GM12878 (cell line): Measurements from ENCODE around the gene IRF2BPL. TPM values are rescaled to one million over a fixed set of nuclear protein-coding genes. Genes with fewer than 3 reads are reported as not detected.

Experiments used
- ATAC-seq: fragments of 200-7000 bp; cut with Tn5 transposase; 3 replicates; pipeline ENCODE4 v1.9.1; 2020; ENCODE audit warnings: mild to moderate bottlenecking, moderate library complexity
- BruUV-seq: library from RNA; stranded (reverse); fragments of 400-500 nt; replicated peaks from 2 replicates; lab custom pipeline; 2021; lab: Mats Ljungman, UMichigan
- CTCF ChIA-PET: fragments of 300-600 bp; sonication (Branson Sonifier 250); formaldehyde crosslinking; extraction: SDS; loops from one replicate; lab custom pipeline; 2021; ENCODE audit warnings: inconsistent platforms; lab: Yijun Ruan, JAX
- POLR2A ChIA-PET: fragments of 350-600 bp; formaldehyde crosslinking; extraction: SDS; loops from one replicate; lab custom pipeline; 2021; ENCODE audit warnings: inconsistent platforms; lab: Charles Lee
- RAD21 ChIA-PET: fragments of 300-600 bp; sonication (Branson Sonifier 250); formaldehyde crosslinking; loops from one replicate; lab custom pipeline; 2023; ENCODE audit warnings: antibody characterized with exemption; ENCODE audit not compliant: unreplicated experiment; lab: Charles Lee
- SMC1A ChIA-PET: fragments of 300-600 bp; sonication (Branson Sonifier 250); formaldehyde crosslinking; loops from one replicate; lab custom pipeline; 2023; ENCODE audit not compliant: unreplicated experiment, uncharacterized antibody; lab: Charles Lee
- DNase-seq: peaks from one replicate; pipeline ENCODE4 v3.0.0-alpha.2; 2011; ENCODE audit warnings: low read depth, low spot score
- FAIRE-seq: peaks from 3 replicates; lab custom pipeline; 2011; peaks lifted over from hg19 to GRCh38; lab: Jason Lieb, UNC
- H2AFZ ChIP-seq: 2 replicates; pipeline ENCODE4 v1.6.0; 2011; ENCODE audit warnings: low read depth, low read length, control low read depth; ENCODE audit not compliant: control insufficient read depth
- H3K27ac ChIP-seq: 2 replicates; pipeline ENCODE4 v1.5.1; 2011; ENCODE audit warnings: control low read depth; ENCODE audit not compliant: control insufficient read depth, insufficient read depth
- H3K27me3 ChIP-seq, 2 experiments: replicated peaks in 1 of 2; 2 replicates each; pipeline versions ENCODE4 v1.6.0 to v1.6.1; 2011; ENCODE audit warnings: low read length in 1 of 2; ENCODE audit not compliant: control insufficient read depth in 2 of 2, insufficient read depth in 2 of 2
- H3K36me3 ChIP-seq, 2 experiments: 2 replicates each; pipeline ENCODE4 v1.5.1; 2011; ENCODE audit warnings: low read length in 1 of 2; ENCODE audit not compliant: control insufficient read depth in 2 of 2, insufficient read depth in 2 of 2
- H3K4me1 ChIP-seq: 2 replicates; pipeline ENCODE4 v1.6.1; 2011; ENCODE audit warnings: mild to moderate bottlenecking, low read length, moderate library complexity, mixed read lengths; ENCODE audit not compliant: control insufficient read depth, insufficient read depth
- H3K4me2 ChIP-seq: 2 replicates; pipeline ENCODE4 v1.6.0; 2011; ENCODE audit warnings: control low read depth; ENCODE audit not compliant: control insufficient read depth, insufficient read depth
- H3K4me3 ChIP-seq: fragments of 200-600 bp; sonication (generic); 2 replicates; pipeline ENCODE4 v1.5.1; 2016
- H3K79me2 ChIP-seq: 2 replicates; pipeline ENCODE4 v1.6.0; 2011; ENCODE audit warnings: low read length; ENCODE audit not compliant: control insufficient read depth, insufficient read depth
- H3K9ac ChIP-seq: 2 replicates; pipeline ENCODE4 v1.8.0; 2011; ENCODE audit warnings: low read length, control low read depth, mixed read lengths; ENCODE audit not compliant: control insufficient read depth, insufficient read depth
- H3K9me3 ChIP-seq: replicated peaks from 3 replicates; pipeline ENCODE4 v1.5.1; 2011; ENCODE audit warnings: mild to moderate bottlenecking, low read length; ENCODE audit not compliant: control insufficient read depth, insufficient read depth
- H4K20me1 ChIP-seq: 2 replicates; pipeline ENCODE4 v1.6.0; 2011; ENCODE audit not compliant: control insufficient read depth, insufficient read depth
- ATF7 ChIP-seq: fragments of 450-650 bp; IDR thresholded peaks from 2 replicates; pipeline ENCODE4 v1.6.1; 2016; ENCODE audit warnings: low read depth, mild to moderate bottlenecking
- IRF4 ChIP-seq: IDR thresholded peaks from 2 replicates; pipeline ENCODE4 v1.6.1; 2011; ENCODE audit warnings: low read depth, low read length
- MTA2 ChIP-seq: fragments of 450-650 bp; IDR thresholded peaks from 2 replicates; pipeline ENCODE4 v1.6.1; 2016; ENCODE audit warnings: low read depth, mild to moderate bottlenecking, moderate library complexity
- NFYB ChIP-seq: IDR thresholded peaks from 2 replicates; pipeline ENCODE4 v1.6.1; 2011; ENCODE audit warnings: low read depth, mild to moderate bottlenecking, low read length, improper control_type of control experiment, moderate library complexity; ENCODE audit not compliant: insufficient read depth
- NR2C1 ChIP-seq: fragments of 450-650 bp; IDR thresholded peaks from 2 replicates; pipeline ENCODE4 v1.6.1; 2017; ENCODE audit warnings: antibody characterized with exemption, mild to moderate bottlenecking, moderate library complexity
- RAD51 ChIP-seq: fragments of 450-650 bp; IDR thresholded peaks from 2 replicates; pipeline ENCODE4 v1.6.1; 2016; ENCODE audit warnings: moderate library complexity, mild to moderate bottlenecking, inconsistent platforms
- RUNX3 ChIP-seq: IDR thresholded peaks from 2 replicates; pipeline ENCODE4 v1.6.1; 2012; ENCODE audit warnings: low read length, inconsistent platforms
- ZBTB33 ChIP-seq: fragments of 450-650 bp; IDR thresholded peaks from 2 replicates; pipeline ENCODE4 v1.6.1; 2017; ENCODE audit warnings: mild to moderate bottlenecking
- ZBTB4 ChIP-seq: fragments of 450-650 bp; formaldehyde crosslinking; IDR thresholded peaks from 2 replicates; pipeline ENCODE4 v1.4.0; 2022; ENCODE audit warnings: mild to moderate bottlenecking, moderate library complexity
- WGBS: methylation state at CpG from one replicate; pipeline ENCODE4 v1.1.6; 2016; ENCODE audit warnings: low lambda C conversion rate; ENCODE audit not compliant: insufficient replicate concordance, insufficient coverage; ENCODE audit errors: missing lambda C conversion rate; 5-methylcytosine and 5-hydroxymethylcytosine counted together
- in situ Hi-C: fragments of 300-500 bp; cut with MboI; formaldehyde crosslinking; loops from 9 replicates; pipeline ENCODE4 v1.14.3; 2018; ENCODE audit warnings: mixed read lengths
- intact Hi-C: fragments of 100-400 bp; cut with micrococcal nuclease; formaldehyde crosslinking; loops from one replicate; pipeline ENCODE4 v1.14.2; 2022; ENCODE audit not compliant: unreplicated experiment
- polyA plus RNA-seq, 11 experiments: library from polyadenylated mRNA; depleted of rRNA in 4 of 11; unstranded in 6 of 11; stranded (reverse) in 5 of 11; fragments of >200 nt; fragmentation: Nextera tagmentation in 4 of 11; fragmentation: Illumina TruSeq in 1 of 11; extraction: Ambion mirVana in 4 of 11; extraction: Trizol in 1 of 11; gene quantifications; 1 replicate in 1 of 11; 2 replicates in 10 of 11; pipeline versions ENCODE4 v1.2.1 to v1.2.3, GENCODE V29; 2011 to 2016; ENCODE audit warnings: inconsistent platforms in 2 of 11, missing spikeins in 2 of 11, low read depth in 1 of 11
- total RNA-seq, 4 experiments: library from RNA; depleted of rRNA in 3 of 4; stranded (reverse); fragments of >200 nt in 3 of 4; fragmentation: Illumina TruSeq in 1 of 4; extraction: Trizol in 1 of 4; gene quantifications; 2 replicates each; pipeline versions ENCODE4 v1.2.1 to v1.2.3, GENCODE V29; 2013 to 2021
- TF ChIP-seq, protein P1 (sequence below): fragments of 450-650 bp; IDR thresholded peaks from 2 replicates; pipeline ENCODE4 v1.6.1; 2017; ENCODE audit warnings: low read depth, mild to moderate bottlenecking, moderate library complexity

IRF2BPL gene
- total and polyA plus RNA-seq, 10 of the 15 experiments (the other 5 are each of a cell fraction or from before 2014, with no cell fraction given): 1.2 to 34.5 (median 3.1) TPM

GRCh38 chr14:76975812-76976211 is 52.7 kb downstream of the IRF2BPL start:
- SMC1A ChIA-PET: interaction anchor here (1.4 to 4.0 kb wide), 2 partner anchors 53 to 118 kb away, joined by 3 to 17 read pairs; partner anchors contain the start of gene IRF2BPL
- DNase-seq: no peak
- Histone ChIP-seq H3K9me3 (no peaks in the 10 kb centered on the region; the same call in 2 of the 3 replicates), H3K79me2 (no peaks in the 10 kb centered on the region), H3K27me3 (no peaks in the 10 kb centered on the region), H3K36me3 (no peaks in the 10 kb centered on the region), H3K27ac (no peak overlapping the region), H3K9ac (no peak overlapping the region), H2AFZ (no peak overlapping the region), H3K4me2 (no peak overlapping the region), H3K4me1 (peaks cover 20% of the 10 kb centered on the region), H4K20me1 (no peaks in the 10 kb centered on the region), H3K4me3 (no peak overlapping the region)
- intact Hi-C loops: no loop called here
- TF ChIP-seq, protein P1, sequence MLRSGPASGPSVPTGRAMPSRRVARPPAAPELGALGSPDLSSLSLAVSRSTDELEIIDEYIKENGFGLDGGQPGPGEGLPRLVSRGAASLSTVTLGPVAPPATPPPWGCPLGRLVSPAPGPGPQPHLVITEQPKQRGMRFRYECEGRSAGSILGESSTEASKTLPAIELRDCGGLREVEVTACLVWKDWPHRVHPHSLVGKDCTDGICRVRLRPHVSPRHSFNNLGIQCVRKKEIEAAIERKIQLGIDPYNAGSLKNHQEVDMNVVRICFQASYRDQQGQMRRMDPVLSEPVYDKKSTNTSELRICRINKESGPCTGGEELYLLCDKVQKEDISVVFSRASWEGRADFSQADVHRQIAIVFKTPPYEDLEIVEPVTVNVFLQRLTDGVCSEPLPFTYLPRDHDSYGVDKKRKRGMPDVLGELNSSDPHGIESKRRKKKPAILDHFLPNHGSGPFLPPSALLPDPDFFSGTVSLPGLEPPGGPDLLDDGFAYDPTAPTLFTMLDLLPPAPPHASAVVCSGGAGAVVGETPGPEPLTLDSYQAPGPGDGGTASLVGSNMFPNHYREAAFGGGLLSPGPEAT: no peak
- 100% methylated on average over 4 of the region's 4 CpGs for WGBS
- no peak for FAIRE-seq
- in situ Hi-C loops: no loop called here
- BruUV-seq: no TSS peak
- CTCF ChIA-PET: no interaction called here
- ATAC-seq: no peak
- RAD21 ChIA-PET: interaction anchor here (2.0 kb wide), 1 partner anchor 14 kb away, joined by 5 read pairs; no protein-coding TSS in a partner anchor
- POLR2A ChIA-PET: interaction anchor here (1.0 to 3.9 kb wide), 6 partner anchors 10 to 65 kb away, joined by 3 to 36 read pairs (median 4); no protein-coding TSS in a partner anchor

GRCh38 chr14:76975051-76975450 is 53.5 kb downstream of the IRF2BPL start:
- no peak for FAIRE-seq
- Histone ChIP-seq H3K4me3 (no peak overlapping the region), H3K27me3 (no peaks in the 10 kb centered on the region), H3K36me3 (no peaks in the 10 kb centered on the region), H3K79me2 (no peaks in the 10 kb centered on the region), H2AFZ (no peak overlapping the region), H4K20me1 (no peaks in the 10 kb centered on the region), H3K9me3 (no peaks in the 10 kb centered on the region; the same call in 2 of the 3 replicates), H3K4me1 (peaks cover 20% of the 10 kb centered on the region), H3K9ac (no peak overlapping the region), H3K27ac (no peak overlapping the region), H3K4me2 (no peak overlapping the region)
- SMC1A ChIA-PET: interaction anchor here (0.7 to 1.4 kb wide), 6 partner anchors 10 to 119 kb away, joined by 3 to 8 read pairs (median 3); no protein-coding TSS in a partner anchor
- RAD21 ChIA-PET: interaction anchor here (0.7 to 2.0 kb wide), 5 partner anchors 9 to 96 kb away, joined by 3 to 5 read pairs (median 3); no protein-coding TSS in a partner anchor
- in situ Hi-C loops (no loop called here), intact Hi-C loops (no loop called here)
- 50% methylated on average over 8 of the region's 8 CpGs for WGBS
- CTCF ChIA-PET: interaction anchor here (1.0 to 1.9 kb wide), 6 partner anchors 9 to 77 kb away, joined by 3 to 5 read pairs (median 5); no protein-coding TSS in a partner anchor
- DNase-seq: no peak
- no peak for ATAC-seq
- BruUV-seq: no TSS peak
- POLR2A ChIA-PET: interaction anchor here (1.0 to 1.6 kb wide), 7 partner anchors 9 to 66 kb away, joined by 3 to 6 read pairs (median 3); no protein-coding TSS in a partner anchor
- TF ChIP-seq NR2C1 (no peak), RAD51 (no peak), IRF4 (no peak), RUNX3 (no peak), ATF7 (no peak), ZBTB33 (no peak), ZBTB4 (CRISPR knock-in tag) (no peak), NFYB (no peak), MTA2 (no peak)
